ENCODE data around the gene NLGN2.

- TF ChIP-seq EZH2 (IDR thresholded peaks at IDR 0.05; ENCODE audit: borderline replicate concordance, low read depth, low read length, poor library complexity, severe bottlenecking), result no peak
- no peak for TF ChIP-seq CTCF (conservative IDR thresholded peaks at IDR 0.05; ENCODE audit: low read depth, low read length)
These were observed 28.5 kb upstream of the NLGN2 start for GRCh38 chr17:7379134-7379533.
